BLaER1 (cell line): ENCODE data around the gene LRRC10B.
A peak's percentile ranks its signal among the peaks of the same experiment; 100 is the strongest.

ENCODE experiments used
- H3K27ac ChIP-seq: shearing (Covaris generic); formaldehyde crosslinking; 2 replicates; pipeline ENCODE4 v1.8.1; 2022
- H3K27me3 ChIP-seq: shearing (Covaris generic); formaldehyde crosslinking; 2 replicates; pipeline ENCODE4 v1.8.1; 2022
- H3K36me3 ChIP-seq: shearing (Covaris generic); formaldehyde crosslinking; 2 replicates; pipeline ENCODE4 v1.8.1; 2022
- H3K4me1 ChIP-seq: shearing (Covaris generic); formaldehyde crosslinking; 2 replicates; pipeline ENCODE4 v1.8.1; 2022
- H3K4me2 ChIP-seq: shearing (Covaris generic); formaldehyde crosslinking; 2 replicates; pipeline ENCODE4 v1.8.1; 2022
- H3K4me3 ChIP-seq: shearing (Covaris generic); formaldehyde crosslinking; 2 replicates; pipeline ENCODE4 v1.8.1; 2022
- H3K9ac ChIP-seq: shearing (Covaris generic); formaldehyde crosslinking; 2 replicates; pipeline ENCODE4 v1.8.1; 2022
- H3K9me3 ChIP-seq: shearing (Covaris generic); formaldehyde crosslinking; 2 replicates; pipeline ENCODE4 v1.8.1; 2022
- H4K20me1 ChIP-seq: shearing (Covaris generic); formaldehyde crosslinking; 2 replicates; pipeline ENCODE4 v1.8.1; 2022
- Cebpa-rat ChIP-seq: shearing (Covaris generic); IDR thresholded peaks from 2 replicates; pipeline ENCODE4 v1.8.1; 2022

LRRC10B gene

GRCh38 chr11:61534933-61535839 lies 26.6 kb downstream of the LRRC10B start:
- no peaks in the 10 kb centered on the region for H3K27me3 ChIP-seq
- no peaks in the 10 kb centered on the region for H3K9me3 ChIP-seq
- no peak overlapping the region for H3K4me2 ChIP-seq
- 0 out of 2 replicates have a peak, but pooled peaks cover 7% of the 10 kb centered on the region for H4K20me1 ChIP-seq
- no peak overlapping the region for H3K9ac ChIP-seq
- no peak for TF ChIP-seq Cebpa-rat
- H3K4me1 ChIP-seq = peaks cover 33% of the 10 kb centered on the region
- no peak overlapping the region for H3K27ac ChIP-seq
- H3K36me3 ChIP-seq = no peaks in the 10 kb centered on the region
- no peak overlapping the region for H3K4me3 ChIP-seq

DNA sequence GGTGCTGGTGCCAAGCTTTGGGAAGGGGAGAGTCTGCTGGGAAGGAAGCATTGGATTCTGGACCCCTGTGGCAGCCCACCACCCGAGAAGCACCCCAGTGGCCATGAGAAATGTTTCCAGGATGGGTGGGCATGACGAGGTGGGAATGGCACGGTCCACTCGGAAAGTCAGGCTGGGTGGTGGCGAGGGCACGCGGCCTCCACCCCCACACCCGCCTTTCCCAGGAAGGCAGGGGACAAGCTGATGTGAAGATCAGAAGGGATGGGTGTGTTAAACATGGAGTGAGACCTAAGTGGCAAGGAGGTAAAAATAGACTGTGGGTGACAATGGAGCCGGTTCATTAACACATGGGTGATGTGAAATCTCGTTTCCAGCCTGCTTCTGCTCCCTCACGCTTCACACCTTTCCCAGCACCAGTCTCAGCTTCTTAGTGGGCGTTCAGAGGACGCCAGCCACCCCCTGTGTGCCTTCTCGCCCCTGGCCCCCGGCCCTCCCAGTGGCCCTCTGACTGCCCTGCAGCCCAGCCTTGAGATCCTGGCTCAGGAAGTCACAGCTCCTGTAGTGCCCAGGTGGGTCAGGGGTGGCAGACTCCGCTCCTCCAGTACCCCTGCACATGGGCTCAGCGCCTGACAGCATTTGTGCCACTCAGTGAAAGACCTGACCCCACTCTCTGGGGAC lies 27.6 kb downstream of the LRRC10B start:
- no peak overlapping the region for H3K27ac ChIP-seq
- H3K9ac ChIP-seq = no peak overlapping the region
- H3K4me3 ChIP-seq = no peak overlapping the region
- peaks cover 32% of the 10 kb centered on the region for H3K4me1 ChIP-seq
- no peaks in the 10 kb centered on the region for H3K36me3 ChIP-seq
- H4K20me1 ChIP-seq = 0 out of 2 replicates have a peak, but pooled peaks cover 6% of the 10 kb centered on the region
- no peak overlapping the region for H3K4me2 ChIP-seq
- H3K27me3 ChIP-seq = no peaks in the 10 kb centered on the region
- no peak for TF ChIP-seq Cebpa-rat
- H3K9me3 ChIP-seq = no peaks in the 10 kb centered on the region

DNA sequence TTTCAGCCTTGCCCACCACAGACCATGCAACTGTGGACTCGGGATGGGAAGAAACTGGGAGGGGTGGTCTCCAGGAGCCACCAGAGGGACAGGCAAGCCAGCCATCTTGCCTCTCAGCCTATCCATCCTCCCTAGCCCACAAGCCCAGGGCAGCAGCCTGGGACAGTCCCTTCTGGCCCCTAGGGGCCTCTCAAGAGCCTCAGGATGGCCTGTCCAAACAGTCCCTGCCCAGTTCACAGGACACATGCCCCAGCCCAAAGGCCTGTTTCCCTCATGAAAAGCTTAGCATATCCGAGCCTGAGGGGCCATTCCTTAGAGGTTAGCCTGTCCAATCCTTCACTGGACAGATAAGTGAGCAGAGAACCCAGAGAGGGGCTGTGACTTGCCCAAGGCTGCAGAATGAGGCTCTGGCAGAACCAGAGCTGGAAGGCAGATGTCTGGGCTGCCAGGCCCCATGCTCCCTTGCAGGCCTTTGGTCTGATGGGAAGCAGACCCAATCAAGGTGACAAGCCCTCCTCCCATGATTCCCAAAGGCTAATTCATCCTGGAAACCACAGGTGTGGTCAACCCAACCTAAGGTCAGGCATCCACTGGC lies 28.2 kb downstream of the LRRC10B start:
- H3K27me3 ChIP-seq = no peaks in the 10 kb centered on the region
- no peak overlapping the region for H3K4me2 ChIP-seq
- H3K27ac ChIP-seq = no peak overlapping the region
- peaks cover 31% of the 10 kb centered on the region for H3K4me1 ChIP-seq
- H3K4me3 ChIP-seq = no peak overlapping the region
- H3K9me3 ChIP-seq = no peaks in the 10 kb centered on the region
- H3K36me3 ChIP-seq = no peaks in the 10 kb centered on the region
- H4K20me1 ChIP-seq = no peaks in the 10 kb centered on the region
- H3K9ac ChIP-seq = no peak overlapping the region
- TF ChIP-seq Cebpa-rat = no peak

- Histone ChIP-seq H3K4me3 (no peak overlapping the region), H3K4me1 (peaks cover 31% of the 10 kb centered on the region), H3K27me3 (no peaks in the 10 kb centered on the region), H3K9ac (no peak overlapping the region), H4K20me1 (no peaks in the 10 kb centered on the region), H3K36me3 (no peaks in the 10 kb centered on the region), H3K27ac (no peak overlapping the region), H3K9me3 (no peaks in the 10 kb centered on the region), H3K4me2 (no peak overlapping the region)
- TF ChIP-seq Cebpa-rat = no peak
These were observed 28.8 kb downstream of the LRRC10B start for GRCh38 chr11:61537326-61537725.

DNA sequence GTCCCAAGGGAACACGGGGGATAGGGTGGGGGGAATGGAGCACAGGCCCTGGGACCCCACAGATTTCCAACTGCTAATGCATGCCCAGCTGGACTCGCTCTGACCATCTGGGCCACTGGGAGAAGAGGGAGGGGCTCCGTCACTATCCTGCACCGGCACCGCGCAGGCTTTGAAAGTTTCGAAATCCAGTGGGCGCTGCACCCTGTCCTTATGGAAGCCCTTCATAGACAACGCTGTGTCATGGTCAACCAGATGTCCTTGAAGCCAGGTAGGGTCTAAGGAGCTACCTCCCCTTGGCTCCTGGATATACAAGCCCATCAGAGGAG lies 30.1 kb downstream of the LRRC10B start:
- H3K4me3 ChIP-seq = no peak overlapping the region
- no peaks in the 10 kb centered on the region for H4K20me1 ChIP-seq
- no peak overlapping the region for H3K9ac ChIP-seq
- no peak for TF ChIP-seq Cebpa-rat
- peaks cover 32% of the 10 kb centered on the region for H3K4me1 ChIP-seq
- H3K4me2 ChIP-seq = no peak overlapping the region
- no peaks in the 10 kb centered on the region for H3K36me3 ChIP-seq
- no peaks in the 10 kb centered on the region for H3K9me3 ChIP-seq
- no peaks in the 10 kb centered on the region for H3K27me3 ChIP-seq
- H3K27ac ChIP-seq = no peak overlapping the region

GRCh38 chr11:61539006-61539405 lies 30.5 kb downstream of the LRRC10B start:
- Histone ChIP-seq H4K20me1 (no peaks in the 10 kb centered on the region), H3K9ac (no peak overlapping the region), H3K4me2 (no peak overlapping the region), H3K27ac (no peak overlapping the region), H3K36me3 (no peaks in the 10 kb centered on the region), H3K27me3 (no peaks in the 10 kb centered on the region), H3K4me3 (no peak overlapping the region), H3K4me1 (peaks cover 36% of the 10 kb centered on the region), H3K9me3 (no peaks in the 10 kb centered on the region)
- TF ChIP-seq Cebpa-rat = no peak

GRCh38 chr11:61539831-61540357 lies 31.3 kb downstream of the LRRC10B start:
- no peak overlapping the region for H3K4me3 ChIP-seq
- H4K20me1 ChIP-seq = no peaks in the 10 kb centered on the region
- no peak overlapping the region for H3K9ac ChIP-seq
- no peak overlapping the region for H3K4me2 ChIP-seq
- TF ChIP-seq Cebpa-rat = no peak
- H3K27me3 ChIP-seq = no peaks in the 10 kb centered on the region
- no peak overlapping the region for H3K27ac ChIP-seq
- H3K9me3 ChIP-seq = no peaks in the 10 kb centered on the region
- no peaks in the 10 kb centered on the region for H3K36me3 ChIP-seq
- peaks cover 45% of the 10 kb centered on the region for H3K4me1 ChIP-seq

DNA sequence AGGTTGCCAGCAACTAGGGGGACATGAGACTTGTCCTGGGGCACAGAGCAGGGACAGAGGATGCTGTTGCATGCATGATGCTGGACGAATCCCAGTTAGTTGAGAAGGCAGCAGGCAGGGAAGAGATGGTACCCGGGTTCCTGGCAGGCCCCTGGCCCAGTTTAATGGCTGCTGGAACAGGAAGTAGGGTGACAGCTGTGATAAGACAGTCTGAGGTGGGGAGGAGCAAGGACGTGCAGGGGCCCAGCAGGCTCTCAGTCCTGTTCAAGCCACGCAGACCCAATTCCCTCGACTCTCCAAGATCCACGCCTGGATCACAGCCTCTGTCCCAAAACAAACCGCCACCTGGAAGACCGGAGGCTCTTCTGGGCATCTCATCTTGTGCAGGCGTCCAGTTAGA lies 32.0 kb downstream of the LRRC10B start:
- Histone ChIP-seq H3K4me3 (no peak overlapping the region), H3K27me3 (no peaks in the 10 kb centered on the region), H3K4me2 (peak overlapping the region; percentile 73; the same call in 1 of the 2 replicates), H3K9me3 (no peaks in the 10 kb centered on the region), H3K36me3 (no peaks in the 10 kb centered on the region), H3K4me1 (peaks cover 51% of the 10 kb centered on the region), H4K20me1 (no peaks in the 10 kb centered on the region), H3K9ac (no peak overlapping the region), H3K27ac (no peak overlapping the region)
- TF ChIP-seq Cebpa-rat = no peak

- H3K27ac ChIP-seq = no peak overlapping the region
- peak overlapping the region; percentile 73 for H3K4me2 ChIP-seq
- no peaks in the 10 kb centered on the region for H3K27me3 ChIP-seq
- no peaks in the 10 kb centered on the region for H4K20me1 ChIP-seq
- no peak overlapping the region for H3K9ac ChIP-seq
- H3K4me1 ChIP-seq = peaks cover 56% of the 10 kb centered on the region
- no peaks in the 10 kb centered on the region for H3K36me3 ChIP-seq
- H3K4me3 ChIP-seq = no peak overlapping the region
- H3K9me3 ChIP-seq = no peaks in the 10 kb centered on the region
- TF ChIP-seq Cebpa-rat = no peak
These were observed 33.0 kb downstream of the LRRC10B start for GRCh38 chr11:61541598-61541997.
